Neural cell (in vitro differentiated cells): ENCODE measurements around the gene PEAR1. TPM values are rescaled to one million over a fixed set of nuclear protein-coding genes. Genes with fewer than 3 reads are reported as not detected.

Experiments used
- H2AFZ ChIP-seq: fragments of 200-600, 300-800 bp; sonication (generic), shearing (Covaris generic); 2 replicates; pipeline ENCODE4 v1.6.0; 2014; ENCODE audit warnings: low read depth, mild to moderate bottlenecking, antibody characterized with exemption, low read length, moderate library complexity
- H3F3A ChIP-seq: fragments of 200-600 bp; shearing (Covaris generic); 2 replicates; pipeline ENCODE4 v1.6.1; 2016; ENCODE audit warnings: mild to moderate bottlenecking, moderate library complexity, mixed read lengths, antibody characterized with exemption, low read length; ENCODE audit not compliant: insufficient read depth, poor library complexity, severe bottlenecking
- H3K27ac ChIP-seq: fragments of 200-600, 300-800 bp; sonication (generic), shearing (Covaris generic); 2 replicates; pipeline ENCODE4 v1.5.1; 2014; ENCODE audit warnings: mild to moderate bottlenecking, low read length, moderate library complexity
- H3K27me3 ChIP-seq: fragments of 300-800, 200-600 bp; sonication (generic), shearing (Covaris generic); 2 replicates; pipeline ENCODE4 v1.6.0; 2014; ENCODE audit warnings: mild to moderate bottlenecking, low read depth, low read length, moderate library complexity; ENCODE audit not compliant: insufficient read depth
- H3K36me3 ChIP-seq: fragments of 300-800, 200-600 bp; sonication (generic), shearing (Covaris generic); 2 replicates; pipeline ENCODE4 v1.5.1; 2014; ENCODE audit warnings: mild to moderate bottlenecking, antibody characterized with exemption, low read length, moderate library complexity; ENCODE audit not compliant: insufficient read depth
- H3K4me2 ChIP-seq: fragments of 300-800, 200-600 bp; sonication (generic), shearing (Covaris generic); 2 replicates; pipeline ENCODE4 v1.6.0; 2014; ENCODE audit warnings: mild to moderate bottlenecking, low read length
- H3K4me3 ChIP-seq: fragments of 300-800, 200-600 bp; sonication (generic), shearing (Covaris generic); 2 replicates; pipeline ENCODE4 v1.5.1; 2014; ENCODE audit warnings: mild to moderate bottlenecking, low read length, moderate library complexity
- H3K79me2 ChIP-seq: fragments of 200-600 bp; shearing (Covaris generic); replicated peaks from 2 replicates; pipeline ENCODE4 v1.6.0; 2014; ENCODE audit warnings: mild to moderate bottlenecking, low read length, moderate library complexity; ENCODE audit not compliant: insufficient read depth
- H3K9ac ChIP-seq: fragments of 300-800, 200-600 bp; sonication (generic), shearing (Covaris generic); 2 replicates; pipeline ENCODE4 v1.6.1; 2016; ENCODE audit warnings: mild to moderate bottlenecking, low read length, mixed read lengths
- H3K9me2 ChIP-seq: fragments of 200-600 bp; shearing (Covaris generic); 2 replicates; pipeline ENCODE4 v1.6.1; 2016; ENCODE audit warnings: mild to moderate bottlenecking, low read length, mixed read lengths; ENCODE audit not compliant: insufficient read depth
- H3K9me3 ChIP-seq: fragments of 200-600, 300-800 bp; sonication (generic), shearing (Covaris generic); 2 replicates; pipeline ENCODE4 v1.6.1; 2016; ENCODE audit warnings: mild to moderate bottlenecking, mixed run types, low read length, moderate library complexity, mixed read lengths
- H4K20me1 ChIP-seq: fragments of 200-600 bp; shearing (Covaris generic); 2 replicates; pipeline ENCODE4 v1.6.1; 2016; ENCODE audit warnings: mild to moderate bottlenecking, mixed run types; ENCODE audit not compliant: insufficient read depth
- CTCF ChIP-seq: fragments of 450-650 bp; IDR thresholded peaks from 2 replicates; pipeline ENCODE4 v1.5.1; 2014; ENCODE audit warnings: antibody characterized with exemption, mild to moderate bottlenecking, moderate library complexity; ENCODE audit not compliant: poor library complexity, severe bottlenecking
- EP300 ChIP-seq: fragments of 450-650 bp; conservative IDR thresholded peaks from 2 replicates; pipeline ENCODE4 v1.6.1; 2014; ENCODE audit warnings: antibody characterized with exemption, mild to moderate bottlenecking, moderate library complexity; ENCODE audit not compliant: poor library complexity, severe bottlenecking
- EZH2 ChIP-seq: fragments of 200-600, 300-800 bp; shearing (Covaris generic), sonication (generic); IDR thresholded peaks from 2 replicates; pipeline ENCODE4 v1.6.1; 2014; ENCODE audit warnings: antibody characterized with exemption, low read length, borderline replicate concordance, mild to moderate bottlenecking; ENCODE audit not compliant: insufficient read depth, poor library complexity, severe bottlenecking
- MXI1 ChIP-seq: fragments of 450-650 bp; conservative IDR thresholded peaks from 2 replicates; pipeline ENCODE4 v1.6.1; 2014; ENCODE audit warnings: antibody characterized with exemption, mild to moderate bottlenecking; ENCODE audit not compliant: poor library complexity, severe bottlenecking
- POLR2AphosphoS5 ChIP-seq: IDR thresholded peaks from 2 replicates; pipeline ENCODE4 v1.6.1; 2012
- RAD21 ChIP-seq: fragments of 450-650 bp; conservative IDR thresholded peaks from 2 replicates; pipeline ENCODE4 v1.6.1; 2014; ENCODE audit warnings: antibody characterized with exemption, mild to moderate bottlenecking, moderate library complexity
- REST ChIP-seq: IDR thresholded peaks from 2 replicates; pipeline ENCODE4 v1.6.1; 2012; ENCODE audit warnings: borderline replicate concordance
- SMC3 ChIP-seq: fragments of 450-650 bp; conservative IDR thresholded peaks from 2 replicates; pipeline ENCODE4 v1.6.1; 2014; ENCODE audit warnings: antibody characterized with exemption, mild to moderate bottlenecking, moderate library complexity; ENCODE audit not compliant: poor library complexity
- TAF1 ChIP-seq: IDR thresholded peaks from 2 replicates; pipeline ENCODE4 v1.6.1; 2012; ENCODE audit warnings: low read depth
- polyA plus RNA-seq: library from polyadenylated mRNA; depleted of rRNA; stranded (reverse); fragments of >200 nt; gene quantifications from 2 replicates; pipeline ENCODE4 v1.2.3, GENCODE V29; 2014

The PEAR1 gene
- polyA plus RNA-seq, 1 donor from 2014 or later: not detected

- Histone ChIP-seq H3K36me3 (peaks cover 23% of the 10 kb centered on the region), H3K27ac (no peak overlapping the region), H3K27me3 (no peaks in the 10 kb centered on the region), H3K9me3 (no peaks in the 10 kb centered on the region), H3K4me2 (no peak overlapping the region), H3K9ac (no peak overlapping the region), H3K9me2 (no peaks in the 10 kb centered on the region), H3K4me3 (no peak overlapping the region), H4K20me1 (no peaks in the 10 kb centered on the region), H2AFZ (no peak overlapping the region), H3K79me2 (no peaks in the 10 kb centered on the region), H3F3A (no peaks in the 10 kb centered on the region)
- no peak for TF ChIP-seq EZH2
- no peak for TF ChIP-seq EP300
- TF ChIP-seq CTCF: no peak
- TF ChIP-seq REST: no peak
- no peak for TF ChIP-seq RAD21
Observed at GRCh38 chr1:156944268-156944667, 50.8 kb downstream of the PEAR1 start.

- Histone ChIP-seq H3K27ac (no peak overlapping the region), H3K79me2 (no peaks in the 10 kb centered on the region), H2AFZ (no peak overlapping the region), H3K36me3 (peaks cover 23% of the 10 kb centered on the region), H3K9me3 (no peaks in the 10 kb centered on the region), H3K4me2 (no peak overlapping the region), H4K20me1 (no peaks in the 10 kb centered on the region), H3K27me3 (no peaks in the 10 kb centered on the region), H3K9ac (no peak overlapping the region), H3K4me3 (no peak overlapping the region), H3K9me2 (no peaks in the 10 kb centered on the region), H3F3A (no peaks in the 10 kb centered on the region)
- TF ChIP-seq POLR2AphosphoS5 (no peak), SMC3 (no peak), EP300 (no peak), MXI1 (no peak), REST (no peak), TAF1 (no peak), RAD21 (no peak), EZH2 (no peak), CTCF (no peak)
Observed at GRCh38 chr1:156944848-156945247, 51.3 kb downstream of the PEAR1 start.
